Metanephros (tissue), 2 donors: ENCODE results near the gene GOLGA8Q. TPM values are rescaled to one million over a fixed set of nuclear protein-coding genes. Genes with fewer than 3 reads are reported as not detected.

Experiments
- small RNA-seq: library from RNA; depleted of rRNA; stranded (forward); fragments of <200 nt; gene quantifications from one replicate; pipeline ENCODE3, GENCODE V24; 2014; ENCODE audit warnings: low replicate concordance
- total RNA-seq: library from RNA; depleted of rRNA; stranded (reverse); fragments of >200 nt; gene quantifications from one replicate; pipeline ENCODE4 v1.2.3, GENCODE V29; 2014

Gene GOLGA8Q, protein sequence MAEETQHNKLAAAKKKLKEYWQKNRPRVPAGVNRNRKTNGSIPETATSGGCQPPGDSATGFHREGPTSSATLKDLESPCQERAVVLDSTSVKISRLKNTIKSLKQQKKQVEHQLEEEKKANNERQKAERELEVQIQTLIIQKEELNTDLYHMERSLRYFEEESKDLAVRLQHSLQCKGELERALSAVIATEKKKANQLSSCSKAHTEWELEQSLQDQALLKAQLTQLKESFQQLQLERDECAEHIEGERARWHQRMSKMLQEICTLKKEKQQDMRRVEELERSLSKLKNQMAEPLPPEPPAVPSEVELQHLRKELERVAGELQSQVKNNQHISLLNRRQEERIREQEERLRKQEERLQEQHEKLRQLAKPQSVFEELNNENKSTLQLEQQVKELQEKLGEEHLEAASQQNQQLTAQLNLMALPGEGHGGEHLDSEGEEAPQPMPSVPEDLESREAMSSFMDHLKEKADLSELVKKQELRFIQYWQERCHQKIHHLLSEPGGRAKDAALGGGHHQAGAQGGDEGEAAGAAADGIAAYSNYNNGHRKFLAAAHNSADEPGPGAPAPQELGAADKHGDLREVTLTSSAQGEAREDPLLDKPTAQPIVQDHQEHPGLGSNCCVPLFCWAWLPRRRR
- total RNA-seq = 1.3 TPM

DNA sequence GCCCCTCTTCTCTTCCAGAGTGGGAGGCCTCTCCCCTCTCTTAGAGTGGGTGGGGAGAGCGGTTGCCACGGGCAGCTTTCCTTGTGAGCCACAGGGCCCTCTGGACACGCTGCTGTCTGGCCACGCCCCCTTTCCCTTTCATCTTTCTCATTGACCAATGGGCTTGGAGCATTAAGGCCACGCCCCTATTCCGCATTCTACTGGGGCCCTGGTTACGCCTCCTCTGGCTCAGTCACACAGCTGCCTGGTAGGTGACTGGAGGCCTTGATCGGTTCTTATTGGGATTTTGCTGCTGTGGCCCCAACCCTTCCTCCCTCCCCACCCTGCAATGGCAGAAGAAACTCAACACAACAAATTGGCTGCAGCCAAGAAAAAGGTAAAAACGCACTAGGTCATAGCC is at the start of gene GOLGA8Q:
Gene GOLGA8Q, plus strand, starts transcription at position 301 of the 400 bp plus-strand sequence. Its CDS starts 28 bp downstream, at position 329.

GRCh38 chr15:30603796-30604195 is 51.9 kb downstream of the GOLGA8Q start, which contains the start of gene GOLGA8H:
GOLGA8H (plus strand) TSS chr15:30604028; CDS start chr15:30604126, 98 bp downstream.

Small RNA genes within 50 kb of the gene (small RNA-seq; reads per million reads assigned to genes)
- gene RF00096 (not detected), gene RN7SL796P (not detected)

Other genes with a start within 250 kb of the GOLGA8Q start
- gene CHRFAM7A, start 158.5 kb upstream of the GOLGA8Q start, total RNA-seq = 5.0 TPM
- gene GOLGA8R, start 137.8 kb upstream of the GOLGA8Q start, total RNA-seq = 8.2 TPM
- 0.88 TPM for gene GOLGA8H, start 52.0 kb downstream of the GOLGA8Q start, total RNA-seq